SK-N-MC (cell line): ENCODE measurements around the gene ZNF692.

Experiments used
- EZH2 ChIP-seq: fragments of 200-600 bp; sonication (generic); IDR thresholded peaks from one replicate; pipeline ENCODE4 v1.6.1; 2017; ENCODE audit warnings: antibody characterized with exemption
- FOXP2 ChIP-seq: optimal IDR thresholded peaks from 2 replicates; pipeline ENCODE3; 2011; ENCODE audit warnings: mild to moderate bottlenecking, moderate library complexity; ENCODE audit not compliant: insufficient read depth; ENCODE audit errors: extremely low read length, control extremely low read depth
- POLR2AphosphoS5 ChIP-seq: IDR thresholded peaks from 2 replicates; pipeline ENCODE4 v1.6.1; 2012; ENCODE audit warnings: mild to moderate bottlenecking, low read depth, low read length, borderline replicate concordance

GRCh38 chr1:248900637-248901036 is 41.8 kb upstream of the ZNF692 start:
- TF ChIP-seq EZH2 (no peak), POLR2AphosphoS5 (no peak), FOXP2 (no peak)
